ENCODE results near the gene EEF2K. TPM values are rescaled to one million over a fixed set of nuclear protein-coding genes. Genes with fewer than 3 reads are reported as not detected.
"Not testable (repeated sequence)": the region's sequence is repeated elsewhere in the genome, so short reads cannot be mapped to it uniquely, and the experiment has no call there.

EEF2K gene
- total RNA-seq, 1 experiment from 2014 or later, result 15.9 TPM

GRCh38 chr16:22171953-22172352 is 34.1 kb upstream of the EEF2K start:
- BruUV-seq (replicated peaks), result no TSS peak
- Mint-ChIP-seq H3K4me3 (ENCODE audit: unreplicated experiment) (no peak overlapping the region), H3K27ac (ENCODE audit: low read depth, unreplicated experiment) (no peak overlapping the region), H3K27me3 (ENCODE audit: insufficient read depth, unreplicated experiment) (no peaks in the 10 kb centered on the region), H3K36me3 (ENCODE audit: insufficient read depth, unreplicated experiment) (no peaks in the 10 kb centered on the region), H3K9me3 (ENCODE audit: unreplicated experiment) (no peaks in the 10 kb centered on the region), H3K4me1 (ENCODE audit: insufficient read depth, unreplicated experiment) (no peaks in the 10 kb centered on the region)
- no peak for DNase-seq (ENCODE audit: unreplicated experiment)
- intact Hi-C loops (cut with micrococcal nuclease), result no loop called here
- TF ChIP-seq, protein P1, sequence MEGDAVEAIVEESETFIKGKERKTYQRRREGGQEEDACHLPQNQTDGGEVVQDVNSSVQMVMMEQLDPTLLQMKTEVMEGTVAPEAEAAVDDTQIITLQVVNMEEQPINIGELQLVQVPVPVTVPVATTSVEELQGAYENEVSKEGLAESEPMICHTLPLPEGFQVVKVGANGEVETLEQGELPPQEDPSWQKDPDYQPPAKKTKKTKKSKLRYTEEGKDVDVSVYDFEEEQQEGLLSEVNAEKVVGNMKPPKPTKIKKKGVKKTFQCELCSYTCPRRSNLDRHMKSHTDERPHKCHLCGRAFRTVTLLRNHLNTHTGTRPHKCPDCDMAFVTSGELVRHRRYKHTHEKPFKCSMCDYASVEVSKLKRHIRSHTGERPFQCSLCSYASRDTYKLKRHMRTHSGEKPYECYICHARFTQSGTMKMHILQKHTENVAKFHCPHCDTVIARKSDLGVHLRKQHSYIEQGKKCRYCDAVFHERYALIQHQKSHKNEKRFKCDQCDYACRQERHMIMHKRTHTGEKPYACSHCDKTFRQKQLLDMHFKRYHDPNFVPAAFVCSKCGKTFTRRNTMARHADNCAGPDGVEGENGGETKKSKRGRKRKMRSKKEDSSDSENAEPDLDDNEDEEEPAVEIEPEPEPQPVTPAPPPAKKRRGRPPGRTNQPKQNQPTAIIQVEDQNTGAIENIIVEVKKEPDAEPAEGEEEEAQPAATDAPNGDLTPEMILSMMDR (IDR thresholded peaks at IDR 0.05; ENCODE audit: unreplicated experiment), result no peak
- ChIA-PET CTCF (no interaction called here), POLR2A (no interaction called here)

GRCh38 chr16:22172642-22173041 is 33.4 kb upstream of the EEF2K start:
- intact Hi-C loops (cut with micrococcal nuclease); H3K9me3 Mint-ChIP-seq (ENCODE audit: unreplicated experiment); H3K36me3 Mint-ChIP-seq (ENCODE audit: insufficient read depth, unreplicated experiment); POLR2A ChIA-PET; H3K4me1 Mint-ChIP-seq (ENCODE audit: insufficient read depth, unreplicated experiment); H3K4me3 Mint-ChIP-seq (ENCODE audit: unreplicated experiment); BruUV-seq (replicated peaks); H3K27ac Mint-ChIP-seq (ENCODE audit: low read depth, unreplicated experiment); DNase-seq (ENCODE audit: unreplicated experiment); H3K27me3 Mint-ChIP-seq (ENCODE audit: insufficient read depth, unreplicated experiment): not testable (repeated sequence)
- CTCF ChIA-PET, result interaction anchor here (1.1 to 1.8 kb wide), 2 partner anchors 75 to 171 kb away, joined by 3 read pairs; no protein-coding TSS in a partner anchor

- H3K27me3 Mint-ChIP-seq (ENCODE audit: insufficient read depth, unreplicated experiment), result peaks cover 16% of the 10 kb centered on the region
- H3K36me3 Mint-ChIP-seq (ENCODE audit: insufficient read depth, unreplicated experiment), result no peaks in the 10 kb centered on the region
- no peak for DNase-seq (ENCODE audit: unreplicated experiment)
- no peaks in the 10 kb centered on the region for H3K4me1 Mint-ChIP-seq (ENCODE audit: insufficient read depth, unreplicated experiment)
- CTCF ChIA-PET, result interaction anchor here (0.7 to 1.6 kb wide), 3 partner anchors 14 to 97 kb away, joined by 3 to 8 read pairs (median 4); no protein-coding TSS in a partner anchor
- TF ChIP-seq, protein P1 (IDR thresholded peaks at IDR 0.05; ENCODE audit: unreplicated experiment), result no peak
- intact Hi-C loops (cut with micrococcal nuclease), result no loop called here
- no peak overlapping the region for H3K4me3 Mint-ChIP-seq (ENCODE audit: unreplicated experiment)
- H3K9me3 Mint-ChIP-seq (ENCODE audit: unreplicated experiment), result no peaks in the 10 kb centered on the region
- no peak overlapping the region for H3K27ac Mint-ChIP-seq (ENCODE audit: low read depth, unreplicated experiment)
- BruUV-seq (replicated peaks), result no TSS peak
- POLR2A ChIA-PET, result interaction anchor here (0.6 to 1.1 kb wide), 2 partner anchors 32 to 221 kb away, joined by 3 read pairs; partner anchors contain the start of gene UQCRC2
These were observed 31.4 kb upstream of the EEF2K start for GRCh38 chr16:22174642-22175041.

- no peaks in the 10 kb centered on the region for H3K9me3 Mint-ChIP-seq (ENCODE audit: unreplicated experiment)
- CTCF ChIA-PET, result interaction anchor here (0.6 to 1.2 kb wide), 3 partner anchors 11 to 225 kb away, joined by 3 to 5 read pairs (median 3); partner anchors contain the start of gene UQCRC2
- POLR2A ChIA-PET, result no interaction called here
- intact Hi-C loops (cut with micrococcal nuclease), result no loop called here
- H3K27me3 Mint-ChIP-seq (ENCODE audit: insufficient read depth, unreplicated experiment), result peaks cover 30% of the 10 kb centered on the region
- no peak overlapping the region for H3K27ac Mint-ChIP-seq (ENCODE audit: low read depth, unreplicated experiment)
- no peaks in the 10 kb centered on the region for H3K36me3 Mint-ChIP-seq (ENCODE audit: insufficient read depth, unreplicated experiment)
- no TSS peak for BruUV-seq (replicated peaks)
- DNase-seq (ENCODE audit: unreplicated experiment), result no peak
- H3K4me1 Mint-ChIP-seq (ENCODE audit: insufficient read depth, unreplicated experiment), result no peaks in the 10 kb centered on the region
- TF ChIP-seq, protein P1 (IDR thresholded peaks at IDR 0.05; ENCODE audit: unreplicated experiment), result no peak
- H3K4me3 Mint-ChIP-seq (ENCODE audit: unreplicated experiment), result no peak overlapping the region
These were observed 27.8 kb upstream of the EEF2K start for GRCh38 chr16:22177968-22178930.

All from MCF 10A (cell line).